Stimulated activated CD4-positive, alpha-beta T cell treated with anti-CD3 and anti-CD28 coated beads, Interleukin-12 subunit alpha, Interleukin-12 subunit beta, amount 100 ng/mL, for 24 hours (primary cell): ENCODE measurements around the gene SMC3.
"Not testable (repeated sequence)": the region's sequence is repeated elsewhere in the genome, so short reads cannot be mapped to it uniquely, and the experiment has no call there.

Experiments
- DNase-seq, 2 experiments: peaks; one replicate each; pipeline ENCODE4 v3.0.0-alpha.2; 2020; ENCODE audit warnings: low read depth in 2 of 2

Gene SMC3

GRCh38 chr10:110567201-110568054 lies at the start of gene SMC3:
Gene SMC3, plus strand, starts transcription at chr10:110567695. Its CDS starts 122 bp downstream, at chr10:110567817.
- peak; percentile 82 to 90 for DNase-seq

- no peak for DNase-seq
Measured at GRCh38 chr10:110522365-110522988, 45.0 kb upstream of the SMC3 start.

GRCh38 chr10:110523736-110524135 lies 43.8 kb upstream of the SMC3 start:
- no peak for DNase-seq

- no peak for DNase-seq
Measured at GRCh38 chr10:110524179-110524858, 43.2 kb upstream of the SMC3 start.

GRCh38 chr10:110524859-110525232 lies 42.6 kb upstream of the SMC3 start:
- no peak for DNase-seq

- DNase-seq, result no peak
Measured at GRCh38 chr10:110525349-110526260, 41.9 kb upstream of the SMC3 start.

GRCh38 chr10:110527731-110528171 lies 39.7 kb upstream of the SMC3 start:
- no peak for DNase-seq

- no peak for DNase-seq
Measured at GRCh38 chr10:110528224-110528996, 39.1 kb upstream of the SMC3 start.

- not testable (repeated sequence) for DNase-seq
Measured at GRCh38 chr10:110528997-110529524, 38.4 kb upstream of the SMC3 start.

- no peak for DNase-seq
Measured at GRCh38 chr10:110529596-110530011, 37.9 kb upstream of the SMC3 start.

GRCh38 chr10:110530131-110530831 lies 37.2 kb upstream of the SMC3 start:
- DNase-seq, result no peak

- no peak for DNase-seq
Measured at GRCh38 chr10:110531687-110532086, 35.8 kb upstream of the SMC3 start.

GRCh38 chr10:110532628-110533027 lies 34.9 kb upstream of the SMC3 start:
- not testable (repeated sequence) for DNase-seq

GRCh38 chr10:110533149-110533548 lies 34.3 kb upstream of the SMC3 start:
- DNase-seq, result no peak

GRCh38 chr10:110534571-110534970 lies 32.9 kb upstream of the SMC3 start:
- no peak for DNase-seq

- peak; percentile 48 to 71 for DNase-seq
Measured at GRCh38 chr10:110535958-110536891, 31.3 kb upstream of the SMC3 start.

GRCh38 chr10:110539091-110539490 lies 28.4 kb upstream of the SMC3 start:
- no peak for DNase-seq

GRCh38 chr10:110540031-110540430 lies 27.5 kb upstream of the SMC3 start:
- no peak for DNase-seq
